ENCODE data around the gene HSPG2. TPM values are rescaled to one million over a fixed set of nuclear protein-coding genes. Genes with fewer than 3 reads are reported as not detected.

Gene HSPG2
- total RNA-seq, 1 donor from 2014 or later: 28.7 TPM

GRCh38 chr1:21894034-21894881 is 42.9 kb downstream of the HSPG2 start:
- no peak for TF ChIP-seq CTCF (IDR thresholded peaks at IDR 0.05; ENCODE audit: insufficient read depth, low read length, severe bottlenecking)
- no peak for DNase-seq (ENCODE audit: low read depth)
- peaks cover 54% of the 10 kb centered on the region for H3K36me3 ChIP-seq (ENCODE audit: control insufficient read depth, insufficient read depth, low read length)
- H3K27me3 ChIP-seq (ENCODE audit: control insufficient read depth, insufficient read depth, low read length): no peaks in the 10 kb centered on the region
- FAIRE-seq: no peak
- H3K4me3 ChIP-seq (ENCODE audit: low read depth, low read length): no peak overlapping the region

- no peak for TF ChIP-seq CTCF (IDR thresholded peaks at IDR 0.05; ENCODE audit: insufficient read depth, low read length, severe bottlenecking)
- Histone ChIP-seq H3K4me3 (ENCODE audit: low read depth, low read length) (no peak overlapping the region), H3K36me3 (ENCODE audit: control insufficient read depth, insufficient read depth, low read length) (peaks cover 51% of the 10 kb centered on the region), H3K27me3 (ENCODE audit: control insufficient read depth, insufficient read depth, low read length) (no peaks in the 10 kb centered on the region)
- FAIRE-seq (no peak), DNase-seq (ENCODE audit: low read depth) (no peak)
Observed at GRCh38 chr1:21893046-21893805, 43.9 kb downstream of the HSPG2 start.

- DNase-seq (ENCODE audit: low read depth) (peak; percentile 31), FAIRE-seq (no peak)
- Histone ChIP-seq H3K27me3 (ENCODE audit: control insufficient read depth, insufficient read depth, low read length) (no peaks in the 10 kb centered on the region), H3K36me3 (ENCODE audit: control insufficient read depth, insufficient read depth, low read length) (peaks cover 54% of the 10 kb centered on the region), H3K4me3 (ENCODE audit: low read depth, low read length) (no peak overlapping the region)
- TF ChIP-seq CTCF (IDR thresholded peaks at IDR 0.05; ENCODE audit: insufficient read depth, low read length, severe bottlenecking): no peak
Observed at GRCh38 chr1:21891621-21892479, 45.3 kb downstream of the HSPG2 start.

- FAIRE-seq (no peak), DNase-seq (ENCODE audit: low read depth) (no peak)
- Histone ChIP-seq H3K36me3 (ENCODE audit: control insufficient read depth, insufficient read depth, low read length) (peaks cover 54% of the 10 kb centered on the region), H3K4me3 (ENCODE audit: low read depth, low read length) (no peak overlapping the region), H3K27me3 (ENCODE audit: control insufficient read depth, insufficient read depth, low read length) (no peaks in the 10 kb centered on the region)
- TF ChIP-seq CTCF (IDR thresholded peaks at IDR 0.05; ENCODE audit: insufficient read depth, low read length, severe bottlenecking): no peak
Observed at GRCh38 chr1:21891081-21891480, 46.0 kb downstream of the HSPG2 start.

GRCh38 chr1:21888500-21888899 is 48.6 kb downstream of the HSPG2 start:
- FAIRE-seq: no peak
- Histone ChIP-seq H3K36me3 (ENCODE audit: control insufficient read depth, insufficient read depth, low read length) (peaks cover 56% of the 10 kb centered on the region), H3K27me3 (ENCODE audit: control insufficient read depth, insufficient read depth, low read length) (no peaks in the 10 kb centered on the region), H3K4me3 (ENCODE audit: low read depth, low read length) (no peak overlapping the region)
- DNase-seq (ENCODE audit: low read depth): no peak
- TF ChIP-seq CTCF (IDR thresholded peaks at IDR 0.05; ENCODE audit: insufficient read depth, low read length, severe bottlenecking): no peak

All from bronchial epithelial cell (primary cell).